Stimulated activated naive CD8-positive, alpha-beta T cell treated with anti-CD3 and anti-CD28 coated beads, Interleukin-15, Interleukin-2, amounts not matched to agents 100 ng/mL and 50 ng/mL, for 24 hours (primary cell): ENCODE results near the gene ADTRP.
A peak's percentile ranks its signal among the peaks of the same experiment; 100 is the strongest.

Experiments
- H3K27ac Mint-ChIP-seq: one replicate; pipeline ENCODE4 v1.8.0; 2021; ENCODE audit warnings: mild to moderate bottlenecking, mixed read lengths
- H3K27me3 Mint-ChIP-seq: one replicate; pipeline ENCODE4 v1.8.0; 2021; ENCODE audit warnings: mixed read lengths
- H3K36me3 Mint-ChIP-seq: one replicate; pipeline ENCODE4 v1.8.0; 2021; ENCODE audit warnings: low read depth, mixed read lengths
- H3K4me1 Mint-ChIP-seq: one replicate; pipeline ENCODE4 v1.8.0; 2021; ENCODE audit warnings: low read depth, mixed read lengths
- H3K4me3 Mint-ChIP-seq: one replicate; pipeline ENCODE4 v1.8.0; 2021; ENCODE audit warnings: mild to moderate bottlenecking, mixed read lengths
- H3K9me3 Mint-ChIP-seq: one replicate; pipeline ENCODE4 v1.8.0; 2021; ENCODE audit warnings: mixed read lengths

The ADTRP gene

GRCh38 chr6:11772109-11772825 lies 6.3 kb downstream of the ADTRP start:
- Mint-ChIP-seq H3K9me3 (no peaks in the 10 kb centered on the region), H3K27me3 (no peaks in the 10 kb centered on the region), H3K27ac (peak overlapping the region; percentile 13), H3K4me3 (no peak overlapping the region), H3K4me1 (peaks cover 38% of the 10 kb centered on the region), H3K36me3 (no peaks in the 10 kb centered on the region)

GRCh38 chr6:11771473-11772048 lies 7.0 kb downstream of the ADTRP start:
- H3K4me1 Mint-ChIP-seq: peaks cover 45% of the 10 kb centered on the region
- H3K4me3 Mint-ChIP-seq: no peak overlapping the region
- no peak overlapping the region for H3K27ac Mint-ChIP-seq
- H3K36me3 Mint-ChIP-seq: no peaks in the 10 kb centered on the region
- H3K27me3 Mint-ChIP-seq: no peaks in the 10 kb centered on the region
- no peaks in the 10 kb centered on the region for H3K9me3 Mint-ChIP-seq

GRCh38 chr6:11770546-11771466 lies 7.8 kb downstream of the ADTRP start:
- H3K27ac Mint-ChIP-seq: no peak overlapping the region
- H3K27me3 Mint-ChIP-seq: no peaks in the 10 kb centered on the region
- H3K36me3 Mint-ChIP-seq: no peaks in the 10 kb centered on the region
- H3K4me1 Mint-ChIP-seq: peaks cover 53% of the 10 kb centered on the region
- H3K9me3 Mint-ChIP-seq: no peaks in the 10 kb centered on the region
- H3K4me3 Mint-ChIP-seq: no peak overlapping the region

GRCh38 chr6:11769811-11770545 lies 8.6 kb downstream of the ADTRP start:
- Mint-ChIP-seq H3K4me3 (no peak overlapping the region), H3K27ac (no peak overlapping the region), H3K36me3 (no peaks in the 10 kb centered on the region), H3K4me1 (peaks cover 59% of the 10 kb centered on the region), H3K9me3 (no peaks in the 10 kb centered on the region), H3K27me3 (no peaks in the 10 kb centered on the region)

- H3K36me3 Mint-ChIP-seq: no peaks in the 10 kb centered on the region
- H3K4me3 Mint-ChIP-seq: no peak overlapping the region
- no peaks in the 10 kb centered on the region for H3K9me3 Mint-ChIP-seq
- H3K27ac Mint-ChIP-seq: no peak overlapping the region
- H3K4me1 Mint-ChIP-seq: peaks cover 63% of the 10 kb centered on the region
- H3K27me3 Mint-ChIP-seq: no peaks in the 10 kb centered on the region
Measured at GRCh38 chr6:11769244-11769643, 9.4 kb downstream of the ADTRP start.

GRCh38 chr6:11767978-11768756 lies 10.4 kb downstream of the ADTRP start:
- Mint-ChIP-seq H3K9me3 (no peaks in the 10 kb centered on the region), H3K36me3 (no peaks in the 10 kb centered on the region), H3K4me3 (no peak overlapping the region), H3K4me1 (peaks cover 66% of the 10 kb centered on the region), H3K27me3 (no peaks in the 10 kb centered on the region), H3K27ac (peak overlapping the region; percentile 49)

GRCh38 chr6:11767458-11767857 lies 11.1 kb downstream of the ADTRP start:
- Mint-ChIP-seq H3K27ac (peak overlapping the region; percentile 49), H3K9me3 (no peaks in the 10 kb centered on the region), H3K27me3 (no peaks in the 10 kb centered on the region), H3K4me1 (peaks cover 60% of the 10 kb centered on the region), H3K4me3 (no peak overlapping the region), H3K36me3 (no peaks in the 10 kb centered on the region)

GRCh38 chr6:11766589-11767450 lies 11.8 kb downstream of the ADTRP start:
- Mint-ChIP-seq H3K27ac (peak overlapping the region; percentile 61), H3K36me3 (no peaks in the 10 kb centered on the region), H3K4me3 (no peak overlapping the region), H3K27me3 (no peaks in the 10 kb centered on the region), H3K4me1 (peaks cover 55% of the 10 kb centered on the region), H3K9me3 (no peaks in the 10 kb centered on the region)

GRCh38 chr6:11766043-11766442 lies 12.6 kb downstream of the ADTRP start:
- Mint-ChIP-seq H3K27me3 (no peaks in the 10 kb centered on the region), H3K36me3 (no peaks in the 10 kb centered on the region), H3K27ac (peak overlapping the region; percentile 20), H3K4me1 (peaks cover 52% of the 10 kb centered on the region), H3K9me3 (no peaks in the 10 kb centered on the region), H3K4me3 (no peak overlapping the region)

GRCh38 chr6:11764250-11764604 lies 14.4 kb downstream of the ADTRP start:
- Mint-ChIP-seq H3K9me3 (no peaks in the 10 kb centered on the region), H3K4me3 (no peak overlapping the region), H3K27ac (no peak overlapping the region), H3K27me3 (no peaks in the 10 kb centered on the region), H3K4me1 (peaks cover 48% of the 10 kb centered on the region), H3K36me3 (no peaks in the 10 kb centered on the region)

GRCh38 chr6:11763460-11764249 lies 14.9 kb downstream of the ADTRP start:
- no peaks in the 10 kb centered on the region for H3K27me3 Mint-ChIP-seq
- no peaks in the 10 kb centered on the region for H3K9me3 Mint-ChIP-seq
- H3K4me1 Mint-ChIP-seq: peaks cover 48% of the 10 kb centered on the region
- H3K36me3 Mint-ChIP-seq: no peaks in the 10 kb centered on the region
- no peak overlapping the region for H3K4me3 Mint-ChIP-seq
- H3K27ac Mint-ChIP-seq: no peak overlapping the region

GRCh38 chr6:11762794-11763459 lies 15.7 kb downstream of the ADTRP start:
- H3K27ac Mint-ChIP-seq: no peak overlapping the region
- H3K27me3 Mint-ChIP-seq: no peaks in the 10 kb centered on the region
- H3K4me1 Mint-ChIP-seq: peaks cover 40% of the 10 kb centered on the region
- no peak overlapping the region for H3K4me3 Mint-ChIP-seq
- no peaks in the 10 kb centered on the region for H3K36me3 Mint-ChIP-seq
- no peaks in the 10 kb centered on the region for H3K9me3 Mint-ChIP-seq
